HepG2 (cell line): ENCODE results near the gene LITAF. TPM values are rescaled to one million over a fixed set of nuclear protein-coding genes. Genes with fewer than 3 reads are reported as not detected.

Experiments used
- E2F1 ChIP-seq: sonication (generic); formaldehyde crosslinking; IDR thresholded peaks from 2 replicates; pipeline ENCODE4 v1.5.0; 2020; ENCODE audit warnings: missing genetic modification reagents
- E2F2 ChIP-seq: sonication (generic); formaldehyde crosslinking; IDR thresholded peaks from 2 replicates; pipeline ENCODE4 v1.4.0; 2020; ENCODE audit warnings: missing genetic modification reagents, borderline replicate concordance
- GLI4 ChIP-seq: sonication (generic); formaldehyde crosslinking; IDR thresholded peaks from 2 replicates; pipeline ENCODE4 v1.5.1; 2020; ENCODE audit warnings: missing genetic modification reagents, mild to moderate bottlenecking, moderate library complexity, borderline replicate concordance
- HNF1B ChIP-seq: sonication (generic); formaldehyde crosslinking; IDR thresholded peaks from 2 replicates; pipeline ENCODE4 v1.5.1; 2020; ENCODE audit warnings: mild to moderate bottlenecking, moderate library complexity, missing genetic modification reagents
- HNRNPL ChIP-seq: fragments of 200-400 bp; formaldehyde crosslinking; IDR thresholded peaks from 2 replicates; pipeline ENCODE4 v1.6.1; 2017; ENCODE audit warnings: mild to moderate bottlenecking, low read depth, low read length
- HOXD1 ChIP-seq: sonication (generic); formaldehyde crosslinking; IDR thresholded peaks from 2 replicates; pipeline ENCODE4 v1.5.0; 2020; ENCODE audit warnings: missing genetic modification reagents
- KLF6 ChIP-seq: IDR thresholded peaks from 2 replicates; pipeline ENCODE4 v1.8.0; 2016; ENCODE audit warnings: missing biosample characterization, missing genetic modification reagents
- NPAS2 ChIP-seq: sonication (generic); formaldehyde crosslinking; IDR thresholded peaks from 2 replicates; pipeline ENCODE4 v1.8.0; 2022; ENCODE audit warnings: mild to moderate bottlenecking, missing genetic modification reagents, borderline replicate concordance
- NRL ChIP-seq: sonication (generic); formaldehyde crosslinking; IDR thresholded peaks from 2 replicates; pipeline ENCODE4 v1.5.0; 2020; ENCODE audit warnings: missing genetic modification reagents, mild to moderate bottlenecking, moderate library complexity, borderline replicate concordance
- PHF8 ChIP-seq: sonication (generic); formaldehyde crosslinking; IDR thresholded peaks from 2 replicates; pipeline ENCODE4 v1.5.0; 2020; ENCODE audit warnings: missing genetic modification reagents
- ZBTB7A ChIP-seq: sonication (generic); formaldehyde crosslinking; IDR thresholded peaks from 2 replicates; pipeline ENCODE4 v1.8.0; 2022; ENCODE audit warnings: mild to moderate bottlenecking, missing genetic modification reagents
- ZNF33B ChIP-seq: sonication (generic); formaldehyde crosslinking; IDR thresholded peaks from 2 replicates; pipeline ENCODE4 v1.5.1; 2020; ENCODE audit warnings: mild to moderate bottlenecking, missing genetic modification reagents
- ZNF761 ChIP-seq: sonication (generic); formaldehyde crosslinking; conservative IDR thresholded peaks from 2 replicates; pipeline ENCODE4 v1.4.0; 2020; ENCODE audit warnings: mild to moderate bottlenecking, missing genetic modification reagents
- ZXDC ChIP-seq: sonication (generic); formaldehyde crosslinking; IDR thresholded peaks from 2 replicates; pipeline ENCODE4 v1.5.0; 2020; ENCODE audit warnings: mild to moderate bottlenecking, missing genetic modification reagents
- polyA plus RNA-seq, 8 experiments: library from polyadenylated mRNA; depleted of rRNA in 3 of 8; stranded (reverse) in 7 of 8; unstranded in 1 of 8; fragments of >200 nt; fragmentation: Illumina TruSeq in 4 of 8; extraction: Trizol in 4 of 8; gene quantifications; 2 replicates each; pipeline versions ENCODE4 v1.2.1 to v1.2.3, GENCODE V29; 2011 to 2016; ENCODE audit warnings: low read depth in 4 of 8, missing spikeins in 1 of 8, mixed read lengths in 1 of 8; ENCODE audit not compliant: insufficient read depth in 1 of 8
- total RNA-seq, 5 experiments: library from RNA; depleted of rRNA; stranded (reverse); fragments of >200 nt; fragmentation: Illumina TruSeq; extraction: Trizol; gene quantifications; 2 replicates each; pipeline ENCODE4 v1.2.3, GENCODE V29; 2016; ENCODE audit warnings: low read depth in 1 of 5

LITAF gene
- total and polyA plus RNA-seq, 2 of the 13 experiments (the other 11 are each of a cell fraction or from before 2014, with no cell fraction given) = 80.1 to 141 TPM

GRCh38 chr16:11631214-11631613 lies 44.5 kb upstream of the LITAF start (continued):
- no peak for TF ChIP-seq GLI4 (CRISPR knock-in tag)
- TF ChIP-seq E2F2 (CRISPR knock-in tag) = no peak
- TF ChIP-seq PHF8 (CRISPR knock-in tag) = no peak
- TF ChIP-seq KLF6 (CRISPR knock-in tag) = no peak
- 0 out of 2 replicates have a peak, but pooled peaks have one; percentile 0 for TF ChIP-seq ZXDC (CRISPR knock-in tag)
- peak; percentile 67; the same call in 1 of the 2 replicates for TF ChIP-seq HNF1B (CRISPR knock-in tag)
- no peak for TF ChIP-seq ZNF33B (CRISPR knock-in tag)
- TF ChIP-seq HOXD1 (CRISPR knock-in tag) = no peak
- 0 out of 2 replicates have a peak, but pooled peaks have one; percentile 11 for TF ChIP-seq ZNF761 (CRISPR knock-in tag)
- TF ChIP-seq HNRNPL = no peak
- TF ChIP-seq E2F1 (CRISPR knock-in tag) = no peak
- TF ChIP-seq ZBTB7A (CRISPR knock-in tag) = no peak
- no peak for TF ChIP-seq NPAS2
- no peak for TF ChIP-seq NRL (CRISPR knock-in tag)
